ENCODE results near the gene STOML2. TPM values are rescaled to one million over a fixed set of nuclear protein-coding genes. Genes with fewer than 3 reads are reported as not detected.
"Not testable (repeated sequence)": the region's sequence is repeated elsewhere in the genome, so short reads cannot be mapped to it uniquely, and the experiment has no call there.

STOML2 gene
- 141 and 143 TPM in 2 replicates for total RNA-seq

- intact Hi-C loops (cut with micrococcal nuclease): loop anchor here (1.0 kb wide), 6 partner anchors 8 to 501 kb away; partner anchors contain the start of genes DNAJB5 and VCP
Measured at GRCh38 chr9:35102769-35103659, at the start of gene STOML2. TSS of gene STOML2 (minus strand) at chr9:35103131. CDS start at chr9:35103094, 37 bp downstream.

GRCh38 chr9:35147941-35148563 lies 45.1 kb upstream of the STOML2 start:
- intact Hi-C loops (cut with micrococcal nuclease): not testable (repeated sequence)

GRCh38 chr9:35142037-35142436 lies 39.1 kb upstream of the STOML2 start:
- intact Hi-C loops (cut with micrococcal nuclease): no loop called here

GRCh38 chr9:35140093-35140492 lies 37.2 kb upstream of the STOML2 start:
- intact Hi-C loops (cut with micrococcal nuclease): no loop called here

GRCh38 chr9:35136866-35137265 lies 33.9 kb upstream of the STOML2 start:
- intact Hi-C loops (cut with micrococcal nuclease): no loop called here

- intact Hi-C loops (cut with micrococcal nuclease): no loop called here
Measured at GRCh38 chr9:35135988-35136387, 33.1 kb upstream of the STOML2 start.

GRCh38 chr9:35134920-35135319 lies 32.0 kb upstream of the STOML2 start:
- intact Hi-C loops (cut with micrococcal nuclease): no loop called here

- intact Hi-C loops (cut with micrococcal nuclease): loop anchor here (1.0 to 5.0 kb wide), 18 partner anchors 14 to 766 kb away; partner anchors contain the start of genes CCDC107, CREB3, DNAI1 and DNAJB5
Measured at GRCh38 chr9:35116898-35117551, 14.1 kb upstream of the STOML2 start.

- intact Hi-C loops (cut with micrococcal nuclease): loop anchor here (1.0 to 5.0 kb wide), 17 partner anchors 13 to 766 kb away; partner anchors contain the start of genes CCDC107, CREB3, DNAI1 and DNAJB5
Measured at GRCh38 chr9:35116539-35116897, 13.6 kb upstream of the STOML2 start.

GRCh38 chr9:35115680-35116538 lies 13.0 kb upstream of the STOML2 start, which contains the start of gene ATOSB:
TSS of gene ATOSB (minus strand) at chr9:35115862. CDS start at chr9:35108274, 7,588 bp downstream.
- intact Hi-C loops (cut with micrococcal nuclease): loop anchor here (1.0 to 5.0 kb wide), 20 partner anchors 13 to 1285 kb away; partner anchors contain the start of genes CCDC107, CREB3, DNAI1 and DNAJB5

- intact Hi-C loops (cut with micrococcal nuclease): loop anchor here (1.0 to 5.0 kb wide), 4 partner anchors 35 to 1286 kb away; partner anchors contain the start of genes FAM221B, KIF24, NUDT2 and RNF38
Measured at GRCh38 chr9:35114840-35115628, 12.1 kb upstream of the STOML2 start.

- intact Hi-C loops (cut with micrococcal nuclease): loop anchor here (2.0 kb wide), 2 partner anchors 785 to 1287 kb away; partner anchors contain the start of genes KIF24, NUDT2 and RNF38
Measured at GRCh38 chr9:35114113-35114839, 11.3 kb upstream of the STOML2 start.

- intact Hi-C loops (cut with micrococcal nuclease): no loop called here
Measured at GRCh38 chr9:35112257-35113020, 9.5 kb upstream of the STOML2 start.

GRCh38 chr9:35111001-35111933 lies 8.3 kb upstream of the STOML2 start:
- intact Hi-C loops (cut with micrococcal nuclease): loop anchor here (1.0 to 2.0 kb wide), 8 partner anchors 8 to 637 kb away; partner anchors contain the start of genes CREB3, DNAJB5, GALT and PIGO

- intact Hi-C loops (cut with micrococcal nuclease): loop anchor here (2.0 kb wide), 1 partner anchor 464 kb away; the partner anchor contains the start of gene GALT
Measured at GRCh38 chr9:35110327-35110761, 7.4 kb upstream of the STOML2 start.

GRCh38 chr9:35108946-35109575 lies 6.1 kb upstream of the STOML2 start:
- intact Hi-C loops (cut with micrococcal nuclease): no loop called here
